T-helper 2 cell treated with Interferon-gamma antibody and Interleukin-4, amounts not matched to agents 5 μg/mL and 100 μg/mL, for 36 hours (primary cell): ENCODE data around the gene CFAP54.

ENCODE experiments used
- DNase-seq: peaks from one replicate; pipeline ENCODE4 v3.0.0; 2021; ENCODE audit warnings: low spot score
- H3K27ac Mint-ChIP-seq: one replicate; pipeline ENCODE4 v1.8.0; 2021; ENCODE audit warnings: mild to moderate bottlenecking, mixed read lengths
- H3K27me3 Mint-ChIP-seq: one replicate; pipeline ENCODE4 v1.8.0; 2021; ENCODE audit warnings: low read depth, mixed read lengths
- H3K36me3 Mint-ChIP-seq: one replicate; pipeline ENCODE4 v1.8.0; 2021; ENCODE audit warnings: low read depth, mixed read lengths
- H3K4me1 Mint-ChIP-seq: one replicate; pipeline ENCODE4 v1.8.0; 2021; ENCODE audit warnings: low read depth, mixed read lengths
- H3K4me3 Mint-ChIP-seq: one replicate; pipeline ENCODE4 v1.8.0; 2022; ENCODE audit warnings: mild to moderate bottlenecking, moderate library complexity, mixed read lengths
- H3K9me3 Mint-ChIP-seq: one replicate; pipeline ENCODE4 v1.8.0; 2021; ENCODE audit warnings: mixed read lengths

The CFAP54 gene

GRCh38 chr12:96829354-96829753 lies 340.0 kb downstream of the CFAP54 start:
- no peaks in the 10 kb centered on the region for H3K9me3 Mint-ChIP-seq
- H3K27ac Mint-ChIP-seq: no peak overlapping the region
- no peak overlapping the region for H3K4me3 Mint-ChIP-seq
- no peak for DNase-seq
- no peaks in the 10 kb centered on the region for H3K4me1 Mint-ChIP-seq
- no peaks in the 10 kb centered on the region for H3K27me3 Mint-ChIP-seq
- H3K36me3 Mint-ChIP-seq: no peaks in the 10 kb centered on the region

DNA sequence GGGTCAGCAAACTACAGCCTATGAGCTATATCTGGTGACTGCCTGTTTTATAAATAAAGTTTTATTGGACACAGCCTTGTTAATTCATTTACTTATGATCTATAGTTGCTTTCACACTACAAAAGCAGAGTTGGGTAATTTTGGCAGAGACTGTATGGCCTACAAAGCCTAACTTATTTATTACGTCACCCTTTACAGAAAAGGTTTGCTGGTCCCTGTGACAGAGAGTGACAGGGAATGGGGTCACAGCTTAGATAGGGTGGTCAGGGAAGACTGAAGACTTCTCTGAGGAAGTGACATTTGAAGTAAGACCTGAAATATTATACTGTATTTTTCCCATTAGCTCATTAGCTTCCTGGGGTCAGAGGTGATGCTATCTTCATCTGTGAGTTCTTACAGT lies 342.0 kb downstream of the CFAP54 start:
- Mint-ChIP-seq H3K27ac (no peak overlapping the region), H3K36me3 (no peaks in the 10 kb centered on the region), H3K27me3 (no peaks in the 10 kb centered on the region), H3K4me3 (no peak overlapping the region), H3K9me3 (no peaks in the 10 kb centered on the region), H3K4me1 (no peaks in the 10 kb centered on the region)
- no peak for DNase-seq

DNA sequence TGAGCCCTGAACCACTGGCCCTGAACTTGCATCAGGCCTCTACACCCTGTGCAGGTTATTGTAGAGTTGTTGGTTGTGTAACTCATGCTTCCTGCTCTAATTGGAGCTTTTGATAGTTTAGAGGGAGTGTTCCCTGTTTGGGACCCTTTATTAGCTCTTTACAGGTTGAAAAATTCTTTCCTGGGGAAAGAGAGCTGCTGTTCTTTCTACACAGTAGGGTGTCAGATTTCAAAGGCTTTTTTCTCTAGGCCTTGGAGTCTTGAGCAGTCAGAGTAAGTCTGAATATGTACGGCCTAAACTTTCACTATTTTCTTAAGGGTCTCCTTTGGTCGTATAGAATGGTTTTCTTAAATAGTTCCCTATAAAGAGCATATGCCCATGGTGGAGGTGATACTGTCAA lies 356.9 kb downstream of the CFAP54 start:
- H3K4me3 Mint-ChIP-seq: no peak overlapping the region
- no peaks in the 10 kb centered on the region for H3K27me3 Mint-ChIP-seq
- H3K4me1 Mint-ChIP-seq: no peaks in the 10 kb centered on the region
- H3K36me3 Mint-ChIP-seq: no peaks in the 10 kb centered on the region
- DNase-seq: no peak
- H3K27ac Mint-ChIP-seq: no peak overlapping the region
- no peaks in the 10 kb centered on the region for H3K9me3 Mint-ChIP-seq

DNA sequence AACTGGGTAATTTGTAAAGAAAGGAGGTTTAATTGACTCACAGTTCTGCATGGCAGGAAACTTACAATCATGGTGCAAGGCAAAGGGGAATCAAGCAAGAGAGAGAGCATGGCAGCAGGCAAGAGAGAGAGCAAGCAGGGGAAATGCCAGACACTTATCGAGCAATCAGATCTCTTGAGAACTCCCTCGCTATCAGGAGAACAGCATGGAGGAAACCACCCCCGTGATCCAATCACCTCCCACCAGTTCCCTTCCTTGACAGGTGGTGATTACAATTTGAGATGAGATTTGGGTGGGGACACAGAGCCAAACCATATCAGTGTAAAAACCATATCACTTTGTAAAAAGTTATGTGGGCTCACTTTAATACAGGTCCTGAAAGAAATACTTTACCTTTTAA lies 361.3 kb downstream of the CFAP54 start:
- Mint-ChIP-seq H3K4me1 (no peaks in the 10 kb centered on the region), H3K27me3 (peaks cover 3% of the 10 kb centered on the region), H3K4me3 (no peak overlapping the region), H3K27ac (no peak overlapping the region), H3K9me3 (no peaks in the 10 kb centered on the region), H3K36me3 (no peaks in the 10 kb centered on the region)
- no peak for DNase-seq

DNA sequence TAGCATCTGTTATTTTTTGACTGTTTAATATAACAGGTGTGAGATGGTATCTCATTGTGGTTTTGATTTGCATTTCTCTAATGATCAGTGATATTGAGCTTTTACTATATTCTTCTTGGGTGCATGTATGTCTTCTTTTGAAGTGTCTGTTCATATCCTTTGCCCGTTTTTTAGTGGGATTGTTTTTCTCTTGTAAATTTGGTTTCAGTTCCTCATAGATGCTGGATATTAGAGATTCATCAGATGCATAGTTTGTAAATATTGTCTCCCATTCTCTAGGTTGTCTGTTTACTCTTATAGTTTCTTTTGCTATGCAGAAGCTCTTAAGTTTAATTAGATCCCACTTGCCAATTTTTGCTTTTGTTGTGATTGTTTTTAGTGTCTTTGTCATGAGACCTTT lies 368.8 kb downstream of the CFAP54 start:
- Mint-ChIP-seq H3K27me3 (peaks cover 5% of the 10 kb centered on the region), H3K27ac (no peak overlapping the region), H3K4me3 (no peak overlapping the region), H3K4me1 (no peaks in the 10 kb centered on the region), H3K9me3 (no peaks in the 10 kb centered on the region), H3K36me3 (no peaks in the 10 kb centered on the region)
- no peak for DNase-seq

DNA sequence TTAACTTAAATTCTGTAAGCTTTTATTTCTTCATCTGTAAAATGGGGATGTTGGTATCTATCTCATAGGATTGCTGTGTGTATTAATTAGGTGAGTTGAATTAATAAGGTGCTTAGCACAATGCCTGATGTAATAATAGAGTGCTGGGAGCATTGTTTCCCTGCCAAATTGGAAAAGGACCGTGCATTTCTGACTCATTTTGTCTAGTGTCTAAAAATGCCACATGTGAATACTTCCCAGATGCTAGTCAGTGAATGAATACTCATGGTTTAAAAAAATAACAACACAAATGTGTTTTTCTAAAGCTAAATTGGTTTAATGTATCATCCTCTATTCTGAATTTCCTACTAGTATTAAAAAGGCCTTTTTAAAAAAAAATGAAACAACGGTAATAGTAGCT lies 372.3 kb downstream of the CFAP54 start:
- DNase-seq: no peak
- H3K9me3 Mint-ChIP-seq: no peaks in the 10 kb centered on the region
- peaks cover 11% of the 10 kb centered on the region for H3K27me3 Mint-ChIP-seq
- H3K36me3 Mint-ChIP-seq: no peaks in the 10 kb centered on the region
- no peak overlapping the region for H3K4me3 Mint-ChIP-seq
- no peak overlapping the region for H3K27ac Mint-ChIP-seq
- H3K4me1 Mint-ChIP-seq: no peaks in the 10 kb centered on the region

DNA sequence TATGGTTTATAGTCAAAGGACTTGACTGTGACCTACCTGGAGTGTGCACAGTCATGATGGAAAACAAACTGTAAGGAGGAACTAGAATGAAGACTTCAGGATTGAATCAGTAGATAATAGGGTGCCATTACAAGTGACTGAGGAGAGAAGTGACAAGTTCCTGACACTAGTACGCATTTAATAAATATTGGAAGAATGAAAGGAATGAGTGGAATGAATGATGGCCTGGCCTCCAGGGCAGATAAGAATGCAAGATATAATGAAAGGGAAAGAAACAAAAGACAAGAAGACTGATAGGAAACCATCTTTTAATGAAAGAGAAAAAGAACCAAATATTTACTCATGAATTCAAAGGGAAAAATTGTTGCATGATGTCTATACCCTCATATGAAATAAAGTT lies 372.9 kb downstream of the CFAP54 start:
- H3K27ac Mint-ChIP-seq: no peak overlapping the region
- H3K27me3 Mint-ChIP-seq: peaks cover 11% of the 10 kb centered on the region
- DNase-seq: no peak
- no peak overlapping the region for H3K4me3 Mint-ChIP-seq
- H3K4me1 Mint-ChIP-seq: no peaks in the 10 kb centered on the region
- no peaks in the 10 kb centered on the region for H3K9me3 Mint-ChIP-seq
- no peaks in the 10 kb centered on the region for H3K36me3 Mint-ChIP-seq

GRCh38 chr12:96864335-96864734 lies 375.0 kb downstream of the CFAP54 start:
- H3K27me3 Mint-ChIP-seq: peaks cover 11% of the 10 kb centered on the region
- DNase-seq: no peak
- no peaks in the 10 kb centered on the region for H3K9me3 Mint-ChIP-seq
- no peaks in the 10 kb centered on the region for H3K4me1 Mint-ChIP-seq
- H3K4me3 Mint-ChIP-seq: no peak overlapping the region
- H3K36me3 Mint-ChIP-seq: no peaks in the 10 kb centered on the region
- no peak overlapping the region for H3K27ac Mint-ChIP-seq

- Mint-ChIP-seq H3K27ac (no peak overlapping the region), H3K9me3 (no peaks in the 10 kb centered on the region), H3K4me3 (no peak overlapping the region), H3K27me3 (peaks cover 8% of the 10 kb centered on the region), H3K36me3 (no peaks in the 10 kb centered on the region), H3K4me1 (no peaks in the 10 kb centered on the region)
- no peak for DNase-seq
Measured at GRCh38 chr12:96866801-96867590, 377.6 kb downstream of the CFAP54 start.

DNA sequence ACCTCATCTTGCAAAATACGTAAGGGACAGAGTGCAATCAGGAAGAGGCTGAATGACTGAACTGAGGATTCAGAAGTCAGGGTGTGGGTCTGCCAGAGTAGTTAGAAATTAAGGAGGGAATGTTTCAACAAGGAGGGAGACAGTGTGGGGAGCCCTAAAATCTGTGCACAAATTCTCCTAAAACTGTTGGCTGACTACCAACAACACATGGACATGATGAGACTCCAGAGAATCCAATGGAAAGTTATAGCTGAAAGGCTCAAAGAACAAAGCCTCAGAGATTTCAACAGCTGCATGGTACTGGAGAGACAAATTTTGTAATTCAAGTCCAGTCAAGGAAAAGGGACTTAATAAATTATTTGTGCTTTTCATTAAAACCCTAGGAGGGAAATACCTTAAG lies 381.6 kb downstream of the CFAP54 start:
- no peak overlapping the region for H3K27ac Mint-ChIP-seq
- no peaks in the 10 kb centered on the region for H3K27me3 Mint-ChIP-seq
- H3K4me1 Mint-ChIP-seq: no peaks in the 10 kb centered on the region
- no peak overlapping the region for H3K4me3 Mint-ChIP-seq
- DNase-seq: no peak
- H3K36me3 Mint-ChIP-seq: no peaks in the 10 kb centered on the region
- no peaks in the 10 kb centered on the region for H3K9me3 Mint-ChIP-seq

GRCh38 chr12:96872961-96873360 lies 383.6 kb downstream of the CFAP54 start:
- no peak for DNase-seq
- H3K4me3 Mint-ChIP-seq: no peak overlapping the region
- no peaks in the 10 kb centered on the region for H3K9me3 Mint-ChIP-seq
- H3K4me1 Mint-ChIP-seq: no peaks in the 10 kb centered on the region
- no peak overlapping the region for H3K27ac Mint-ChIP-seq
- no peaks in the 10 kb centered on the region for H3K27me3 Mint-ChIP-seq
- no peaks in the 10 kb centered on the region for H3K36me3 Mint-ChIP-seq

DNA sequence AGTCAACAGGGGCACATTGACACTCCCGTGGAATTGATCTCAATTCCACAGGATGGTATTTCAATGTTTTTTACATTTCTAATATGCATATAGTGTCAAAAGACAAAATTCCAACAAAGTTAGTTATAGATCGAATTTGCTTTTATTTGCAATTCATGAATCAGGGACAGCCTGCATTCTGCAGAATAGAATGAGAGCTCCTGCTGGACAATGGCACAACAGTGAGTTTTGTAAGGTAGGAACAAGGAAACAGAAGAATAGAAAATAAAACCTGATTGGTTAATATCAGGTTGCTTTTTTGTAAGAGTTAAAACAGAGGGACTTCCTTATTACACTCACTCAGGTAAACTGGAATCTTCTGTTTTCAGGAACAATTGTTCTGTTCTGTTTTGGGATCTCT lies 384.8 kb downstream of the CFAP54 start:
- H3K27me3 Mint-ChIP-seq: no peaks in the 10 kb centered on the region
- H3K36me3 Mint-ChIP-seq: no peaks in the 10 kb centered on the region
- no peaks in the 10 kb centered on the region for H3K4me1 Mint-ChIP-seq
- no peak overlapping the region for H3K27ac Mint-ChIP-seq
- DNase-seq: no peak
- no peak overlapping the region for H3K4me3 Mint-ChIP-seq
- no peaks in the 10 kb centered on the region for H3K9me3 Mint-ChIP-seq

GRCh38 chr12:96876966-96877365 lies 387.6 kb downstream of the CFAP54 start:
- no peaks in the 10 kb centered on the region for H3K27me3 Mint-ChIP-seq
- H3K9me3 Mint-ChIP-seq: no peaks in the 10 kb centered on the region
- no peak overlapping the region for H3K4me3 Mint-ChIP-seq
- H3K27ac Mint-ChIP-seq: no peak overlapping the region
- DNase-seq: no peak
- no peaks in the 10 kb centered on the region for H3K36me3 Mint-ChIP-seq
- H3K4me1 Mint-ChIP-seq: no peaks in the 10 kb centered on the region

DNA sequence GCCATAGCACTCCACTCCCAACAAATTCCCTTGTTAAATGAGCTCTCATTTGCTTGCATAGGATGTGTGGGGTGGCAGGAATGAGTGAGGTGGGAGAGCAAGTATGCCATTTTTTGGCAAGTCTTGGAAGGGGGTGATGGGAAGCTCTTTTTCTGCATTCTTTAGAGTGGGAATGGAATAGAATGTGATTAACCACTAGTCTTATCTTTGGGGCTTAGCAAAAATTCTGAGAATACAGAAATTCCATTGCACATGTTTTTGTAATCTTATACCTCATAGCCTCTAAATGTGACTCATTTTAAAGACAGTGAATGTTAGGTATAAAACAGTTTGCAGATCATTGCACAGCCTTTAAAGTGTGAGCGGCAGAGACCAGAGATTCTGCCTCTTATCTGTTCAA lies 389.3 kb downstream of the CFAP54 start:
- Mint-ChIP-seq H3K4me1 (no peaks in the 10 kb centered on the region), H3K27ac (no peak overlapping the region), H3K4me3 (no peak overlapping the region), H3K36me3 (no peaks in the 10 kb centered on the region), H3K9me3 (no peaks in the 10 kb centered on the region), H3K27me3 (no peaks in the 10 kb centered on the region)
- DNase-seq: no peak

DNA sequence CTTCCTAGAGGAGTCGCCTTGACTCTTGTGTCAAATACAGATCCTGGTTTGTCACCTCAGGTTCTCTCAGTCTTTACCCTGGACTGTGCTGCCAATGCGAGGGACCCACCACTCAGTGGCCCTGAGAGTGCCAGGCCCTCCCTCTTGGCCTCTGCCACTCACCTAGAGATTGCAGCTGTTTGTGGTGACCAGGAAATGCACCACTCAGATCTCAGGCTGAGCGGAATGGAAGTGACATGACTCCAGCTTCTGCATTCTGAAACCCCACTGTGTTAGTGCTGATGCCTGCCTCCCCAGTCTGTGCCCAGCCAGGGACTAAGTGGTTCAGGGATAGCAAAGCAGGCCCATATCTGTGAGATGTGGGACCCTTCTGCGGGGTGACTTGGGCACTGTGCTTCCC lies 389.9 kb downstream of the CFAP54 start:
- Mint-ChIP-seq H3K27me3 (no peaks in the 10 kb centered on the region), H3K9me3 (no peaks in the 10 kb centered on the region), H3K4me3 (no peak overlapping the region), H3K27ac (no peak overlapping the region), H3K36me3 (no peaks in the 10 kb centered on the region), H3K4me1 (no peaks in the 10 kb centered on the region)
- no peak for DNase-seq
